GM19467 (cell line): ENCODE measurements around the gene CAMK2B.

Experiments
- ATAC-seq: cut with Tn5 transposase; IDR thresholded peaks from one replicate; pipeline ENCODE4 v1.9.1; 2021; ENCODE audit warnings: mild to moderate bottlenecking, moderate library complexity; ENCODE audit not compliant: unreplicated experiment

CAMK2B gene

GRCh38 chr7:44275957-44276570 is 49.3 kb downstream of the CAMK2B start:
- no peak for ATAC-seq

- no peak for ATAC-seq
These were observed 50.2 kb downstream of the CAMK2B start for GRCh38 chr7:44275146-44275545.

GRCh38 chr7:44274623-44274975 is 50.8 kb downstream of the CAMK2B start:
- ATAC-seq: no peak

GRCh38 chr7:44273681-44274622 is 51.4 kb downstream of the CAMK2B start:
- no peak for ATAC-seq

- ATAC-seq: no peak
These were observed 52.4 kb downstream of the CAMK2B start for GRCh38 chr7:44272981-44273380.

GRCh38 chr7:44272456-44272855 is 52.9 kb downstream of the CAMK2B start:
- ATAC-seq: no peak

GRCh38 chr7:44269943-44270493 is 55.4 kb downstream of the CAMK2B start:
- ATAC-seq: no peak

- no peak for ATAC-seq
These were observed 56.0 kb downstream of the CAMK2B start for GRCh38 chr7:44269417-44269816.

GRCh38 chr7:44268671-44269070 is 56.7 kb downstream of the CAMK2B start:
- no peak for ATAC-seq

- ATAC-seq: no peak
These were observed 57.5 kb downstream of the CAMK2B start for GRCh38 chr7:44267719-44268421.

- no peak for ATAC-seq
These were observed 58.2 kb downstream of the CAMK2B start for GRCh38 chr7:44267178-44267577.

- no peak for ATAC-seq
These were observed 58.9 kb downstream of the CAMK2B start for GRCh38 chr7:44266526-44266925.

- ATAC-seq: no peak
These were observed 59.7 kb downstream of the CAMK2B start for GRCh38 chr7:44265728-44266127.

- no peak for ATAC-seq
These were observed 61.0 kb downstream of the CAMK2B start for GRCh38 chr7:44264221-44264931.

GRCh38 chr7:44263326-44264082 is 61.9 kb downstream of the CAMK2B start:
- no peak for ATAC-seq

- no peak for ATAC-seq
These were observed 63.4 kb downstream of the CAMK2B start for GRCh38 chr7:44262031-44262430.

- ATAC-seq: no peak
These were observed 64.2 kb downstream of the CAMK2B start for GRCh38 chr7:44261240-44261639.

- no peak for ATAC-seq
These were observed 65.6 kb downstream of the CAMK2B start for GRCh38 chr7:44259547-44260457.
